ENCODE results near the gene PFKFB4. TPM values are rescaled to one million over a fixed set of nuclear protein-coding genes. Genes with fewer than 3 reads are reported as not detected.

The PFKFB4 gene
- total and polyA plus RNA-seq, 2 of the 4 experiments (the other 2 are of a cell fraction): 16.9 to 17.0 TPM

GRCh38 chr3:48511551-48511950, 45.1 kb downstream of the PFKFB4 start:
- no peak overlapping the region for H3K56ac ChIP-seq (ENCODE audit: extremely low read depth, insufficient read depth, low read length)
- no peak overlapping the region for H3K23ac ChIP-seq (ENCODE audit: low read depth, low read length)
- H2BK15ac ChIP-seq (ENCODE audit: low read depth, low read length): no peak overlapping the region
- H4K8ac ChIP-seq (ENCODE audit: low read depth in 2 of 2, low read length in 2 of 2): no peak overlapping the region
- DNase-seq: no peak
- H2AK5ac ChIP-seq (ENCODE audit: low read depth, low read length): no peak overlapping the region
- no peak overlapping the region for H3K4me2 ChIP-seq (ENCODE audit: low read depth, low read length)
- H3K9me1 ChIP-seq (ENCODE audit: insufficient read depth, low read length): no peaks in the 10 kb centered on the region
- CTCF ChIA-PET: no interaction called here
- no peak overlapping the region for H3K9ac ChIP-seq (ENCODE audit: low read depth, low read length)
- H3K27me3 ChIP-seq (ENCODE audit: control insufficient read depth, insufficient read depth, low read length): no peaks in the 10 kb centered on the region
- H3K4ac ChIP-seq (ENCODE audit: low read depth, low read length): no peak overlapping the region
- no peak overlapping the region for H4K5ac ChIP-seq (ENCODE audit: low read depth, low read length)
- H4K20me1 ChIP-seq (ENCODE audit: insufficient read depth, low read length): no peaks in the 10 kb centered on the region
- no peak overlapping the region for H2BK20ac ChIP-seq (ENCODE audit: low read depth, low read length)
- no peak overlapping the region for H2AFZ ChIP-seq (replicated peaks; ENCODE audit: low read length, poor library complexity)
- dilution Hi-C loops (cut with HindIII; ENCODE audit: low sequenced_read_pairs, unreplicated experiment): no loop called here
- H3K27ac ChIP-seq (ENCODE audit: insufficient read depth, low read length): no peak overlapping the region
- H3K4me3 ChIP-seq (ENCODE audit: insufficient read depth, low read depth, low read length): no peak overlapping the region
- no peak overlapping the region for H2BK120ac ChIP-seq (ENCODE audit: low read depth, low read length)
- H3K79me1 ChIP-seq (ENCODE audit: low read depth in 1 of 2, low read length in 2 of 2): no peaks in the 10 kb centered on the region
- H3K4me1 ChIP-seq (ENCODE audit: control insufficient read depth, insufficient read depth, low read length): no peaks in the 10 kb centered on the region
- no peak overlapping the region for H3K18ac ChIP-seq (ENCODE audit: low read depth, low read length)
- 0 out of 2 replicates have a peak, but pooled peaks have one; percentile 43 for TF ChIP-seq MAFK (IDR thresholded peaks at IDR 0.05; ENCODE audit: low read depth, low read length)
- no peak for TF ChIP-seq FOS (IDR thresholded peaks at IDR 0.05; ENCODE audit: low read depth, low read length)
- no peak for TF ChIP-seq USF2 (IDR thresholded peaks at IDR 0.05; ENCODE audit: low read depth, low read length)
- TF ChIP-seq RCOR1 (IDR thresholded peaks at IDR 0.05; ENCODE audit: insufficient replicate concordance, low read length): no peak
- TF ChIP-seq ELK1 (IDR thresholded peaks at IDR 0.05; ENCODE audit: borderline replicate concordance, low read depth, low read length): no peak
- TF ChIP-seq RFX5 (IDR thresholded peaks at IDR 0.05; ENCODE audit: low read depth, low read length): no peak
- TF ChIP-seq MAZ (IDR thresholded peaks at IDR 0.05; ENCODE audit: borderline replicate concordance, low read depth, low read length): no peak
- TF ChIP-seq BHLHE40 (IDR thresholded peaks at IDR 0.05; ENCODE audit: low read depth, low read length): no peak
- no peak for TF ChIP-seq MXI1 (IDR thresholded peaks at IDR 0.05; ENCODE audit: borderline replicate concordance, low read depth, low read length)
- no peak overlapping the region for H2BK5ac ChIP-seq (ENCODE audit: low read depth, low read length, poor library complexity, severe bottlenecking)
- no TSS peak for BruUV-seq (replicated peaks)
- intact Hi-C loops (cut with micrococcal nuclease): no loop called here
- H3K9me3 ChIP-seq (ENCODE audit: control insufficient read depth, insufficient read depth, low read length): no peaks in the 10 kb centered on the region
- no peak overlapping the region for H2AK9ac ChIP-seq (replicated peaks; ENCODE audit: low read depth, low read length, poor library complexity)
- WGBS, 2 experiments (ENCODE audit: extremely low coverage in 2 of 2, insufficient read length in 1 of 2): no CpG with 5 or more reads among the region's 4 CpGs
- no peak overlapping the region for H4K91ac ChIP-seq (ENCODE audit: insufficient read depth, low read depth, low read length)
- no peaks in the 10 kb centered on the region for H3K36me3 ChIP-seq (ENCODE audit: control insufficient read depth, insufficient read depth, low read length)
- no peak overlapping the region for H3K14ac ChIP-seq (replicated peaks; ENCODE audit: low read depth, low read length)
- POLR2A ChIA-PET (ENCODE audit: unreplicated experiment): no interaction called here
- no peak for ATAC-seq (ENCODE audit: low read depth)
- in situ Hi-C loops (cut with MboI; ENCODE audit: low sequenced_read_pairs): no loop called here
